OCI-LY3 (cell line): ENCODE data around the gene ENPP1.

Source experiments
- CTCF ChIP-seq: fragments of 200-600, 300-600 bp; sonication (generic); IDR thresholded peaks from 2 replicates; pipeline ENCODE4 v1.5.1; 2014; ENCODE audit warnings: antibody characterized with exemption, low read length, low read depth
- EZH2phosphoT487 ChIP-seq: fragments of 200-600 bp; shearing (Covaris generic); IDR thresholded peaks from 2 replicates; pipeline ENCODE4 v1.6.1; 2018; ENCODE audit warnings: antibody characterized with exemption, mixed run types, low read depth

GRCh38 chr6:131851049-131851769 is 43.4 kb downstream of the ENPP1 start:
- no peak for TF ChIP-seq CTCF
- TF ChIP-seq EZH2phosphoT487, result no peak
